Breast epithelium (tissue), 3 donors: ENCODE data around the gene SMIM31.

Source experiments
- CTCF ChIP-seq, 3 donors: fragments of 450-650 bp; IDR thresholded peaks; one replicate each; pipeline ENCODE4 v1.5.1; 2016 to 2017; ENCODE audit warnings: antibody characterized with exemption in 3 of 3, mild to moderate bottlenecking in 3 of 3, moderate library complexity in 3 of 3
- POLR2AphosphoS5 ChIP-seq, 3 donors: sonication (generic); formaldehyde crosslinking; IDR thresholded peaks; one replicate each; pipeline ENCODE4 v1.6.1; 2017; ENCODE audit warnings: antibody characterized with exemption in 3 of 3

GRCh38 chr4:164725066-164725465, 28.9 kb upstream of the SMIM31 start:
- no peak for TF ChIP-seq POLR2AphosphoS5 (IDR thresholded peaks at IDR 0.05)
- TF ChIP-seq CTCF (IDR thresholded peaks at IDR 0.05), result no peak
